ENCODE measurements around the gene CA11. TPM values are rescaled to one million over a fixed set of nuclear protein-coding genes. Genes with fewer than 3 reads are reported as not detected.
A peak's percentile ranks its signal among the peaks of the same experiment; 100 is the strongest.

Gene CA11
- total RNA-seq, 1 donor from 2014 or later = 9.5 TPM

DNA sequence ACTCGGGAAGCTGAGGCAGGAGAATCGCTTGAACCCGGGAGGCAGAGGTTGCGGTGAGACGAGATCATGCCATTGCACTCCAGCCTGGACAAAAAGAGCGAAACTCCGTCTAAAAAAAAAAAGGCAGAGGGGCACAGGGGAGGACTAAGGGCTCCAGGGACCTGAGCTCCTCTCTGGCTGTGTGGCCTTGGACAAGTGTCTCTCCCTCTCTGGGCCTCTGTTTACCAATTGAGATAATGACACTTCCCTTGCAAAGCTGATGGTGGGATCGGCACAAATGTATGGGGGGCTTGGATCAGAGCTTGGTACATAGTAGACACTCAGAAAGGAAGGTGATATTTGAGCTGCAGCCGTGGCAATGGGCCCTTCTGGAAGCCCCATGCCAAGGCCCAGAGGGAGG lies 50.8 kb downstream of the CA11 start:
- TF ChIP-seq CTCF (IDR thresholded peaks at IDR 0.05) = no peak
- DNase-seq (no peak), ATAC-seq (ENCODE audit: low read depth) (no peak)
- no peak overlapping the region for H3K4me3 Mint-ChIP-seq
- peaks cover 4% of the 10 kb centered on the region for H3K27me3 Mint-ChIP-seq
- H3K4me1 Mint-ChIP-seq = no peaks in the 10 kb centered on the region
- H3K27ac Mint-ChIP-seq = no peak overlapping the region
- POLR2A ChIA-PET = interaction anchor here (0.6 kb wide), 1 partner anchor 331 kb away, joined by 5 read pairs; no protein-coding TSS in a partner anchor
- CTCF ChIA-PET = interaction anchor here (0.7 to 1.9 kb wide), 2 partner anchors 11 to 14 kb away, joined by 3 to 6 read pairs; no protein-coding TSS in a partner anchor
- no peaks in the 10 kb centered on the region for H3K9me3 Mint-ChIP-seq
- no peaks in the 10 kb centered on the region for H3K36me3 Mint-ChIP-seq (ENCODE audit: low read depth)
- intact Hi-C loops (cut with micrococcal nuclease) = no loop called here

GRCh38 chr19:48591021-48591420 lies 55.0 kb downstream of the CA11 start:
- POLR2A ChIA-PET = no interaction called here
- Mint-ChIP-seq H3K27ac (no peak overlapping the region), H3K4me3 (no peak overlapping the region), H3K36me3 (ENCODE audit: low read depth) (no peaks in the 10 kb centered on the region), H3K9me3 (no peaks in the 10 kb centered on the region), H3K4me1 (peaks cover 9% of the 10 kb centered on the region), H3K27me3 (peaks cover 9% of the 10 kb centered on the region)
- CTCF ChIA-PET = interaction anchor here (1.0 to 4.5 kb wide), 2 partner anchors 18 to 102 kb away, joined by 3 to 26 read pairs; no protein-coding TSS in a partner anchor
- no peak for ATAC-seq (ENCODE audit: low read depth)
- intact Hi-C loops (cut with micrococcal nuclease) = no loop called here
- no peak for DNase-seq
- no peak for TF ChIP-seq CTCF (IDR thresholded peaks at IDR 0.05)

DNA sequence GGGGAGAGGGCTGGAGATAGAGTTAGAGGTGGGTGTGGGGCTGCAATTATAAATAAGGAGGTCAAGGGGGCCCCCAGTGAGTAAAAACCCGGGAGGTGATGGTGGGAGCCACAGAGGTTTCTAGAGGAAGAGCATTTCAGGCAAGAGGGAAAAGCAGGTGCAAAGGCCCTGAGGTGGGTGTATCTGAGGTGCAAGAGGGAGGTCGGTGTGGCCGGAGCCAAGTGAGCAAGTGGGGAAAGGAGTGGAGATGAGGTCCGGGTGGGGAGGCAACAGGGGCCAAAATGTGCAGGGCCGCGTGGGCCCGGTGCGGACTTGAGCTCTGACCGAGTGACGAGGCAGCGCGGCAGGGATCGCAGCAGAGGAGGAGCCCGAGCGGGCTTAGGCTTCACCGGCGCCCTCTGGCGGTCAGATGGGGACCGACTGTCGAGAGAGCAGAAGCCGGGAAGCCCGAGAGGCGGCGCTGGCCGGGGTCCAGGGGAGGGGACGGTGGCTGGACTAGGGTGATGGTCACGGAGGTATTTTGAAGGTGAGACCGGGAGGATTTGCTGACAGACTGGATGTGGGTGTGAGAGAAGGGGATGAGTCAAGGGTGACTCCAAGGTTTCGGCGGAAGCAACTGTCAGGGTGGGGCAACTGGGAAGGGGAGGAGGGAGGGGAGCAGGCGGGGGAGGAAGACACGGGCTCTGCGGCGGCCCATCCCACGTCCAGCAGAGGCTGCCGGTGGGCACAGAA lies 57.2 kb downstream of the CA11 start:
- DNase-seq = peak; percentile 84
- ChIA-PET POLR2A (interaction anchor here (0.5 to 2.1 kb wide), 4 partner anchors 30 to 473 kb away, joined by 3 to 8 read pairs (median 4); partner anchors contain the start of genes EMP3, RPL18 and SPHK2), CTCF (interaction anchor here (0.9 to 4.5 kb wide), 13 partner anchors 9 to 328 kb away, joined by 3 to 26 read pairs (median 4); partner anchors contain the start of genes RPL18 and SPHK2)
- H3K9me3 Mint-ChIP-seq = no peaks in the 10 kb centered on the region
- ATAC-seq (ENCODE audit: low read depth) = peak; percentile 93
- peaks cover 15% of the 10 kb centered on the region for H3K4me1 Mint-ChIP-seq
- peaks cover 9% of the 10 kb centered on the region for H3K27me3 Mint-ChIP-seq
- no peak overlapping the region for H3K27ac Mint-ChIP-seq
- peak; percentile 58 for TF ChIP-seq CTCF (IDR thresholded peaks at IDR 0.05)
- peak overlapping the region; percentile 80 for H3K4me3 Mint-ChIP-seq
- no peaks in the 10 kb centered on the region for H3K36me3 Mint-ChIP-seq (ENCODE audit: low read depth)
- intact Hi-C loops (cut with micrococcal nuclease) = loop anchor here (1.0 to 5.0 kb wide), 5 partner anchors 19 to 322 kb away; no protein-coding TSS in a partner anchor

Other genes with a start within 250 kb of the CA11 start
- 63.4 and 71.4 TPM in 2 replicates for gene GRWD1, start 200.2 kb downstream of the CA11 start, total RNA-seq
- gene KCNJ14, start 190.6 kb downstream of the CA11 start, total RNA-seq = 1.7 and 2.2 TPM in 2 replicates
- gene CYTH2, start 176.8 kb downstream of the CA11 start, total RNA-seq = 35.6 and 40.5 TPM in 2 replicates
- 0.60 and 0.66 TPM in 2 replicates for gene LMTK3, start 134.4 kb downstream of the CA11 start, total RNA-seq
- not detected in 2 replicates for gene SULT2B1, start 94.0 kb downstream of the CA11 start, total RNA-seq
- gene SPACA4, start 39.4 kb downstream of the CA11 start, total RNA-seq = not detected in 2 replicates
- 3.5 and 5.6 TPM in 2 replicates for gene FAM83E, start 31.1 kb downstream of the CA11 start, total RNA-seq
- 2,427 and 2,762 TPM in 2 replicates for gene RPL18, start 27.0 kb downstream of the CA11 start, total RNA-seq
- 38.2 and 48.5 TPM in 2 replicates for gene SPHK2, start 26.7 kb downstream of the CA11 start, total RNA-seq
- 8.7 and 9.2 TPM in 2 replicates for gene DBP, start 8.8 kb downstream of the CA11 start, total RNA-seq
- gene NTN5, start 26.8 kb upstream of the CA11 start, total RNA-seq = 0.54 and 0.71 TPM in 2 replicates
- gene FUT2, start 49.8 kb upstream of the CA11 start, total RNA-seq = not detected in 2 replicates
- 0.37 and 0.78 TPM in 2 replicates for gene MAMSTR, start 73.5 kb upstream of the CA11 start, total RNA-seq
- gene RASIP1, start 94.4 kb upstream of the CA11 start, total RNA-seq = 0.07 and 0.12 TPM in 2 replicates
- not detected in 2 replicates for gene IZUMO1, start 100.7 kb upstream of the CA11 start, total RNA-seq
- not detected in 2 replicates for gene FUT1, start 106.5 kb upstream of the CA11 start, total RNA-seq
- not detected in 2 replicates for gene FGF21, start 109.3 kb upstream of the CA11 start, total RNA-seq
- gene BCAT2, start 164.8 kb upstream of the CA11 start, total RNA-seq = 44.0 and 47.8 TPM in 2 replicates
- gene HSD17B14, start 190.3 kb upstream of the CA11 start, total RNA-seq = 2.6 and 2.8 TPM in 2 replicates
- 5.7 and 6.4 TPM in 2 replicates for gene PLEKHA4, start 222.4 kb upstream of the CA11 start, total RNA-seq
- 115 and 123 TPM in 2 replicates for gene PPP1R15A, start 226.2 kb upstream of the CA11 start, total RNA-seq

All from activated B cell treated with CpG ODN at 0.5 μM for 24 hours (primary cell).